Measurements from ENCODE around the gene NPC2.

The NPC2 gene

DNA sequence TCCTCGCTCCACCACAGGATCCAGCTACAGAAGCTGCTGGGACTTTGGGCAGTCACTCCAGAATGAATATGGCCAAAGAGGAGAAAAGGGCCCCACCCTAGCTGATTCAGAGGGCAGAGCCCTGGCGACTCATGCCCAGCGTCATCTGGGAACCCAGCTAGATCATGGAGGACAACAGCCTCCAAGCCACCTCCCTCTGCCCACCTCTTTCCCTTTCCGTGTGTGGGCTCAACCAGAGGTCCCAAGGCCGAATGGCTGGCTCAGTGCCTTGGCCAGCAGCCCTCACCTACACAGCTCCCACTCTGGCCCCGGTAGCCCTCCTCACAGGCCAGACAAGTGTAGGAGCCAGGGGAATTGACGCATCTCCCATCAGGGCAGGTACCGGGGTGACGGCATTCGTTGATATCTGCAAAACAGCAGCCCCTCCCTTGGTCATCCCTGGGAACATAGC is 17.9 kb upstream of the NPC2 start:
- H3K36me3 ChIP-seq (ENCODE audit: insufficient read depth, low read length) = no peaks in the 10 kb centered on the region
- H3K9me3 ChIP-seq (ENCODE audit: control insufficient read depth, insufficient read depth, low read length) = no peaks in the 10 kb centered on the region
- peaks cover 12% of the 10 kb centered on the region; the same call in 1 of the 2 replicates for H3K4me1 ChIP-seq (ENCODE audit: insufficient read depth, low read length)
- H3K9ac ChIP-seq (ENCODE audit: low read depth, low read length) = no peak overlapping the region

DNA sequence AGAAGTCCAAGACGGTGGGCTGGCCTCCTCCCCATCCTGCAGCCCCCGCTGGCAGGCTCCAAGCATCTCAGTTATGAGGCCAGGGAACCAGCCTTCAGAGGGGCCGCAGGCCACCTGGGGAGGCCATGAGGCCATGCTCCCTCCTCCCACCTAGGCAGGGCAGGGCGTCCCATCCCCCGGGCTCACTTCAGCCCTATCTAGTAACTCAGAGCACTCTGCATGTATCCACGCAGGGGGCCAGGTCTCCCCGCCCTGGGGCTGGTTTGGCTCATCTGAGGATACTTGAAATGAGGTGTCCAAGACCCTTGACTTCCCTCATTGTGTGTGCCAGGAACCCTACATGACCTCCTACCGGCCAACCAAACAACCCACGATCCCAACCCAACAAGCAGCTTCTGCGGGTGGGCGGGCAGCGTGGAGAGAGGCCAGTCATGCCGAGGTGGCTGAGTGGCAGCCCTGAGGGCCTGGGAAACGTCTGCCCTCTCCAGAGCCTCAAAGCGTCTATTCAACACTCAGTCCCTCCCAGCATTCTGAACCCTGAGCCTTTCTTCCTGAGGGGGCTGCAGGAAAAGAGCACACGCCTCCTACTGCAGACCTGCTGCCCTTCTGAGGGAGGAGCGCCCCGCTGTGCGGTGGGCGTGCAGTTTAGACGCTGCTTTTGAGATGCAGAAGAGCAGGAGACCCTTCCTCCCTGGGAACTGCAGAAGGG is 17.3 kb upstream of the NPC2 start:
- no peaks in the 10 kb centered on the region for H3K9me3 ChIP-seq (ENCODE audit: control insufficient read depth, insufficient read depth, low read length)
- H3K9ac ChIP-seq (ENCODE audit: low read depth, low read length) = no peak overlapping the region
- H3K4me1 ChIP-seq (ENCODE audit: insufficient read depth, low read length) = peaks cover 12% of the 10 kb centered on the region; the same call in 1 of the 2 replicates
- H3K36me3 ChIP-seq (ENCODE audit: insufficient read depth, low read length) = no peaks in the 10 kb centered on the region

DNA sequence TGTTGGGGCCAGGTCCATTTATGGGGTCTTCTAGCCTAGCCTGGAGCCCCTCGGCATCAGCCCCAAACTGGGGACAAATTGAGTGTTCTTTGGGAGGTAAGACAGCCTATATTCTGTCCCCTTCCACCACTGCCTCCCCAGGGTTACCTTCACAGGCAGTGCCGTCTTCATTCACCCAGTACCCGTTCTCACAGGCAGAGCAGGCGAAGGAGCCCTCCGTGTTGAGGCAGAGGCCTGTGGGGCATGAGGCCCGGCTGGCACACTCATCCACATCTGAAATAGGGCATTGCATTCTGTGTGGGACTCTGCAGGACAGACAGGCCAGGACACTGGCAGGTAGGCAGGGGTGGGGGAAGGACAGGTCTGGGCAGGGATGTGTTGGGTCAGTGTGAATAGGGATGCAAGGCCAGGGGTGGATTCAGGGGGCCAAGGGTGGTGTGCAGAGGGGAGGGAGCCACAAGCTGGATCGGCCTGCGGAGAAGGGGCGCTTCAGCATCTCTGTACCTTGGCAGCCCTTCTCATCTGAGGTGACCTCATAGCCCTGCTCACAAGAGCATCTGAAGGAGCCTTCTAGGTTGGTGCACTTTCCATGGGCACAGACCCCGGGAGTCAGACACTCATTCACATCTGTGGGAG is 16.6 kb upstream of the NPC2 start:
- H3K9ac ChIP-seq (ENCODE audit: low read depth, low read length) = no peak overlapping the region
- peaks cover 12% of the 10 kb centered on the region; the same call in 1 of the 2 replicates for H3K4me1 ChIP-seq (ENCODE audit: insufficient read depth, low read length)

DNA sequence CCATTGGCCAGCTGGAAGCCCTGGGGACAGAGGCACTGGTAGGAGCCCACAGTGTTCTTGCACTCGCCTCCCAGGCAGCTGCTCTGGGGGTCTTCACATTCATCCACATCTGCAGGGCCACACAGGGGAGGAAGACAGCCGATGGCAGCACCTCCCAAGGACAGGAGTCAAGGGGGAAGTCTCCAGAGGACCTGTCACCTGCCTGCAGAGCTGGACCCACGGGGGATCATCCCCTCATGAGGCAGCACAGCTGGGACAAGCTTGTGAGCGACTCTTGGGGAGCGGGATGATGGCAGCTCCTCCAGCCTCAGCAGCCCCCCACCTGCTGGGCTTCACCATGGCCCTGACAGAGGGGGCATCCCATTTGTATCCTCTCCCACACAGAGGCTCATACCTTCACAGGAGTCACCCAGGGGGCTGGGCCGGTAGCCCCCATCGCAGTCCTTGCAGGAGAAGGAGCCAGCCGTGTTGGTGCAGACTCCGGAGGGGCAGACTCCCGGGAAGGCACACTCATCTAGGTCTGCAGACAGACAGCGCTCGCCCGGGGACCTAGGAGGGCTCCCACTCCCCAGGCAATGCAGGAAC is 15.8 kb upstream of the NPC2 start:
- Histone ChIP-seq H3K36me3 (ENCODE audit: insufficient read depth, low read length) (no peaks in the 10 kb centered on the region), H3K4me1 (ENCODE audit: insufficient read depth, low read length) (peaks cover 10% of the 10 kb centered on the region; the same call in 1 of the 2 replicates), H3K9me3 (ENCODE audit: control insufficient read depth, insufficient read depth, low read length) (no peaks in the 10 kb centered on the region), H3K9ac (ENCODE audit: low read depth, low read length) (no peak overlapping the region)

More for the DNA sequence above, 16.6 kb upstream of the NPC2 start:
- Histone ChIP-seq H3K36me3 (ENCODE audit: insufficient read depth, low read length) (no peaks in the 10 kb centered on the region), H3K9me3 (ENCODE audit: control insufficient read depth, insufficient read depth, low read length) (no peaks in the 10 kb centered on the region)

DNA sequence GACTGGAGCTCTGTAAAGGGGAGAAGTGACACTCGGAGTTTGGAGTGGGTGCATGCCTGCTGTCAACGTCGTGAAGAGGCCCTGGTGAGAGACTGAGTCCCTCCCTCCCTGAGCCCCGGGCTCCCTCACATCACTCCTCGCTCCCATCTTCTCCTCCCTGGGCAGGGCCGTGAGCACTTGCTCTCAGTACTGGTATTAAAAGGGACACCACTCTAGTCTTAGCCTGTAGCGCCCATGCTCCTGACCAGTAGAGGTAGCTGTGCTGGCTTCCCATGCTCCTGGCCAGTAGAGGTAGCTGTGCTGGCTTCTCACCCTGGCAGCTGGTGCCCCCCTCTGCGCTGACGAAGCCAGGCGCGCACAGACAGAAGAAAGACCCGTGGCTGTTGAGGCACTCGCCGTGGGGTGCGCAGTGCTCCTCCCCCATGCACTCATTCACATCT is 15.2 kb upstream of the NPC2 start:
- no peaks in the 10 kb centered on the region for H3K9me3 ChIP-seq (ENCODE audit: control insufficient read depth, insufficient read depth, low read length)
- H3K9ac ChIP-seq (ENCODE audit: low read depth, low read length) = no peak overlapping the region
- H3K4me1 ChIP-seq (ENCODE audit: insufficient read depth, low read length) = peaks cover 10% of the 10 kb centered on the region; the same call in 1 of the 2 replicates
- H3K36me3 ChIP-seq (ENCODE audit: insufficient read depth, low read length) = no peaks in the 10 kb centered on the region

DNA sequence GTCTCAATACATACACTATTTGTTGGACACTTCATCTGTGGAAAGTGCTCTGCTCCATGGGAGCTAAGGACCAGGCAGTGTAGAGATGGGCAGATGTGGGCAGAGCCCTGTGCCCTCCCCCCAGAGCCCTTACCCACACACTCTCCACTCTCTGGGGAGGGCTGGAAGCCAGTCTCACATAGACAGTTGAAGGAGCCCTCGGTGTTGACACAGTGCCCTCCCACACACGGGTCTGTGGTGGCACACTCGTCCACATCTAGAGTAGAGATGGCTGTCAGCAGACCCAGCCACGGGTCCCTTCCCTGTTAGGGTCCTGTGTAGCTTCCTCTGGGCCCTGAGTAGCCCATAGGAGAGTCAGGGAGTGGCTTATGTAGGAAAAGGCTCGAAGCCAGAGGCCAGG is 14.7 kb upstream of the NPC2 start:
- H3K4me1 ChIP-seq (ENCODE audit: insufficient read depth, low read length) = peaks cover 10% of the 10 kb centered on the region; the same call in 1 of the 2 replicates
- no peak overlapping the region for H3K9ac ChIP-seq (ENCODE audit: low read depth, low read length)
- no peaks in the 10 kb centered on the region for H3K36me3 ChIP-seq (ENCODE audit: insufficient read depth, low read length)
- H3K9me3 ChIP-seq (ENCODE audit: control insufficient read depth, insufficient read depth, low read length) = no peaks in the 10 kb centered on the region

DNA sequence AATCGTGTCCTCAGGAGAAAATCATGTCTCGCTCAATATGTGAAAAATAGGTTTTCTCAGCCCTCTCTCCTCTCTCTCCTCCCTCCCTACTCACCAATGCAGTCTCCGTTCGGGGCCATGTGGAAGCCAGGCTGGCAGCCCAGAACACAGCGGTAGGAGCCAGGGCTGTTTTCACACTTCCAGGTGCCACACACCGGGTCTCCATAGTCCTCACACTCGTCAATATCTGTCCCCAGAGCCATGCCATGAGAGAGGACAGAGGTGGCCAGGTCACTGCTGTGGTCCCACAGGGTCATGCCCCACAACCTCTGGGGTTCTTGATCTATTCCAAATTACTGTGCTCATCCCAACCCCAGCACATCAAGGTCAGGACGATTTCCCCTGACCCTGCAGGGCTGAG is 14.0 kb upstream of the NPC2 start:
- Histone ChIP-seq H3K4me1 (ENCODE audit: insufficient read depth, low read length) (peaks cover 10% of the 10 kb centered on the region; the same call in 1 of the 2 replicates), H3K9me3 (ENCODE audit: control insufficient read depth, insufficient read depth, low read length) (no peaks in the 10 kb centered on the region), H3K9ac (ENCODE audit: low read depth, low read length) (no peak overlapping the region), H3K36me3 (ENCODE audit: insufficient read depth, low read length) (no peaks in the 10 kb centered on the region)

DNA sequence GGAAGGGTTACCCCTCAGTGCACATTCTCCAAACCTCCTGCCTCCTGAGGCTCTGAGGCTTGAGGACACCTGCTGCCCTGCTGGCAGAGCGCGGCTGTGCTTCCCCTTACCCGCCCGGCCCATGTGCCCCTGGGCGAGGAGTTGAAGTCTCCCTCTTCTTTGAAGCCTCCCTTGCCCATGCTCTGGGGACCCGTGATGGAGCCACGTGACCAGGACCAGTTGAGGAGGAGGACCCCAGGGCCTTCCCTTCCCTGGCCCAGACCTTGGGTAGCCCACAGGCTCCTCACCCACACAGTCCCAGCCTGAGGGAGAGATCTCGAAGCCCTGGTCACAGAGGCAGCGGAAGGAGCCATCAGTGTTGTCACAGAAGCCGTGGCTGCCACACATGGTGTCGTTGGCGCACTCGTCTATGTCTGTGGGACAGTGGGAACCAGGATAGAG is 13.3 kb upstream of the NPC2 start:
- Histone ChIP-seq H3K36me3 (ENCODE audit: insufficient read depth, low read length) (no peaks in the 10 kb centered on the region), H3K9me3 (ENCODE audit: control insufficient read depth, insufficient read depth, low read length) (no peaks in the 10 kb centered on the region), H3K9ac (ENCODE audit: low read depth, low read length) (no peak overlapping the region), H3K4me1 (ENCODE audit: insufficient read depth, low read length) (peaks cover 16% of the 10 kb centered on the region; the same call in 1 of the 2 replicates)

DNA sequence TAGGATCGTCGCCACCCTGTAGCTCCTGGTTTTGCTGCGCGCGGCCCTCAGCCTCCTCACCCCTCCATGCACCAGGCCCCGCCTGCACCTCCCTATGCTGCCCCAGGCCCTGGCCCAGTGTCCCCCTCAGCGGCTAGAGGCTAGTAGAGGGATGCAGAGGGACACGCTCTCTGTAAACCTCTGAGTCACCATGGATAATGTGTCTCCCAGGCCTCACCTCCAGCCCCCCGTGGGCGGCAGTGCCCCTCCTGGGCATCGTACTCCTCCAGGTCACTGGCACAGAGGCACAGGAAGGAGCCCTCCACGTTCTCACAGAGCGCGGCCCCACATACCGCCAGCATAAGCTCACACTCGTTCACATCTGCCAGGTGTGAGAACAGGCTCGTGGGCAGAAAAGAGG is 12.7 kb upstream of the NPC2 start:
- no peak overlapping the region for H3K9ac ChIP-seq (ENCODE audit: low read depth, low read length)
- H3K9me3 ChIP-seq (ENCODE audit: control insufficient read depth, insufficient read depth, low read length) = no peaks in the 10 kb centered on the region
- peaks cover 16% of the 10 kb centered on the region; the same call in 1 of the 2 replicates for H3K4me1 ChIP-seq (ENCODE audit: insufficient read depth, low read length)
- no peaks in the 10 kb centered on the region for H3K36me3 ChIP-seq (ENCODE audit: insufficient read depth, low read length)

DNA sequence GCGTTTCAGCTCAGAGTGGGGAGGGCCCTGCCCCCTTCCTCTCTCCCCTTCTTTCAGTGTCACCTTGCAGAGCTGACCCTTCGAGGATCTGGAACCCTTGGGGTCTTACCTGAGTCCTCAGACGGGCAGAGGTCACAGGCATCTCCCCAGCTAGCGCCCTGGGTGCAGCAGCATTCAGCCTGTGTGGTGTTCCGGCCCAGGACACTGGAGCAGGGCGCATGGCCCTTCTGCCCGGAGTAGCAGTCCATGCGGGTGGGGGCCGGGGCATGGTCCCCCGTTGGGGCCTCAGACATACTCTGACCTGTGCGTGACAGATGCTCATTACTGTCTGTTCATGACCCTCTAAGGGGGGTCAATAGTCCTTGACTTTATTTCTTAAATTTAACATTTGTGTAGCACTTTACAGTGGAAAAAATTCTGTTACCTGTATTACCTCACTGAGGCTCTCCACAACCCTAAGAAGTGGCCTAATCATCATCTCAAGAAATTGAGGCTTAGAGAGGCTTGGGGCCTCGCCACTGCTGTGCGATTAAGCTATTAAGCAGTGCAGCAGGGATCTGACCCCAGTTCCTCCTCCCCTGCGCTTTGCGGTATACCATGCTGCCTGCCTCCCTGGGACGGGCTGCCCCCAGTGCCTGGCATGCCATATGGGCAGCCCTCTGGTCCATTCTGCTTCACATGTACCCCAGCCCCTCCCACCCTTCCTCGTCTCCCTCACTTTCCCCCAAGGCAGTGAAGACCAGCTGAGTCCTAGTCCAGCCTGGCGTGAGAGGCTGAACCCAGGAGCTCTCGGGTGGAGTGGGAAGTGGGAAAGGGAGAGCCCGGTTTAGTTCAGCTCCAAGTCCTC is 12.0 kb upstream of the NPC2 start:
- Histone ChIP-seq H3K9ac (ENCODE audit: low read depth, low read length) (no peak overlapping the region), H3K36me3 (ENCODE audit: insufficient read depth, low read length) (no peaks in the 10 kb centered on the region), H3K4me1 (ENCODE audit: insufficient read depth, low read length) (peaks cover 17% of the 10 kb centered on the region), H3K9me3 (ENCODE audit: control insufficient read depth, insufficient read depth, low read length) (no peaks in the 10 kb centered on the region)

DNA sequence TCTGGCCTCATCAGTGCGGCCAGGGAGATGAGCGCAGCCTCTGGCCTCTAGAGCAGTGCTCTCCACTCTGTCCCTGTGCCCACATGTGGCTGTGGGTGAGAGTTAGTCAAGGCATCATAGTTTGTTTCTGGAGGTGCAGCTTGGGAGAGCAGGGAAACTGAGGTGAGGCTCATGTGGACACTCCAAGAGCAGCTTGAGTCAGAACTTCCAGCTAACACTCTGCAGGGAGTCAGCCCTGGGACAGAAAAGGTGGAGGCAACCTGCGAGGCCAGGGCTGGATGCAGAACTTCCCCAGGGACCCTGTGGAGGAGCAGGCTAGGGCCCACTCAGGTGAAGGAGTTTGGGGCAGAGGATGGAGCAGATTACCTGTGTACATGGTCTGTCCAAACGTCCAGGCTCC is 11.3 kb upstream of the NPC2 start:
- H3K9me3 ChIP-seq (ENCODE audit: control insufficient read depth, insufficient read depth, low read length) = no peaks in the 10 kb centered on the region
- no peak overlapping the region for H3K9ac ChIP-seq (ENCODE audit: low read depth, low read length)
- peaks cover 17% of the 10 kb centered on the region for H3K4me1 ChIP-seq (ENCODE audit: insufficient read depth, low read length)
- no peaks in the 10 kb centered on the region for H3K36me3 ChIP-seq (ENCODE audit: insufficient read depth, low read length)

DNA sequence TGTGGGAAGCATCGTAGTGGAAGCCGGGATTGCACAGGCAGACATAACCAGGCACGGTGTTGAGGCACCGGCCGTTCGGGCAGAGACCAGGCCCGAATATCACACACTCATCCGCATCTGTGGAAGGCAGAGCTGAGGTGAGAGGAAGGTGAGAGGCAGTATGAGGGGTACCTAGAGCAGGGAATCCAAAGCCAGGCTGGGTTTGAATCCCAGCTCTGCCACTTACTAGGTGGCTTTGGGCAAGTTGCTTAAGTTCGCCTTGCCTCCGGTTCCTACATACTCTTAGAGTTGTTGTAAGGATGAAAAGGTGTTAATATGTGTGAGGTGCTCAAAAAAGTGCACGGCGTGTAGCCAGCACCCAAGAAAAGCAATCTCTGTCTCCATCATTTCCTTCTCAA is 10.8 kb upstream of the NPC2 start:
- Histone ChIP-seq H3K4me1 (ENCODE audit: insufficient read depth, low read length) (peaks cover 17% of the 10 kb centered on the region), H3K9ac (ENCODE audit: low read depth, low read length) (no peak overlapping the region), H3K9me3 (ENCODE audit: control insufficient read depth, insufficient read depth, low read length) (no peaks in the 10 kb centered on the region), H3K36me3 (ENCODE audit: insufficient read depth, low read length) (no peaks in the 10 kb centered on the region)

DNA sequence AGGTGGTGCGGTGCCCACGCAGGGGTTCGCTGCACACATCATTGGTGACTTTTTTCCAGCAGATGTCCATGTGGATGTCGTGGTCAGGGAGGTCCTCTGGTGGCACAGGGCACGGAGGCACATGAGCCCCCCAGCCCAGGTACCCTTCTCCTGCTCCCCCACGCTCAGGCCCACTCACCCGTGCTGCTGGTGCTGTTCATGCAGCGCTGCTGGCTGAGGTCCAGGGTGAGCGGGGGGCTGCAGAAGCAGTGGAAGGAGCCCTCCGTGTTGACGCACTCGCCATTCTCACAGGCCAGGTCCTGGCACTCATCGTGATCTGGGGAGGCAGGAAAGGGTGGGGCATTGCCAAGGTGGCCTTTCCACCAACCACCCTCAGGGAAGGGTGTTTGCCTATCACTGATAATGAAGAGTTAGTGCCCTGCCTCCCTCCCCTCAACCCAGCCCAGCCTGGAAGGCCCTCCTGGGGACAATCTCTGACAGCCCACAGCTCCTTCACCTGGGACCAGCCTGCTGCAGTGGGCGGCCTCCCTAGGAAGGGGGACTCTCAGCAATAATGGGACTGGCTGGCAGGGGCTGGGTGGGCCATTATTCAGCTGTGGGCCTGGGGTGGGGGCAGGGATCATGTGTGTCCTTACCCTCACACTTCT is 10.3 kb upstream of the NPC2 start:
- H3K36me3 ChIP-seq (ENCODE audit: insufficient read depth, low read length) = no peaks in the 10 kb centered on the region
- H3K4me1 ChIP-seq (ENCODE audit: insufficient read depth, low read length) = peaks cover 13% of the 10 kb centered on the region
- H3K9me3 ChIP-seq (ENCODE audit: control insufficient read depth, insufficient read depth, low read length) = no peaks in the 10 kb centered on the region
- H3K9ac ChIP-seq (ENCODE audit: low read depth, low read length) = no peak overlapping the region
